Left lobe of liver (tissue), 2 donors: ENCODE results near the gene GDNF. TPM values are rescaled to one million over a fixed set of nuclear protein-coding genes. Genes with fewer than 3 reads are reported as not detected.
"Not testable (repeated sequence)": the region's sequence is repeated elsewhere in the genome, so short reads cannot be mapped to it uniquely, and the experiment has no call there.

ENCODE experiments used
- ATAC-seq: fragments of 200-7000 bp; cut with Tn5 transposase; one replicate; pipeline ENCODE4 v1.9.1; 2020; ENCODE audit warnings: mild to moderate bottlenecking, moderate library complexity
- DNase-seq: peaks from one replicate; pipeline ENCODE4 v3.0.0-alpha.2; 2020; ENCODE audit warnings: low spot score
- total RNA-seq: library from RNA; stranded (reverse); gene quantifications from one replicate; pipeline ENCODE4 v1.2.1, GENCODE V29; 2021
- donor health status: DM: no; HTN: no; CAD: no; lungs with moderate emphysema.
- donor health status: DM: no; HTN: yes; CAD: no.

The GDNF gene, protein sequence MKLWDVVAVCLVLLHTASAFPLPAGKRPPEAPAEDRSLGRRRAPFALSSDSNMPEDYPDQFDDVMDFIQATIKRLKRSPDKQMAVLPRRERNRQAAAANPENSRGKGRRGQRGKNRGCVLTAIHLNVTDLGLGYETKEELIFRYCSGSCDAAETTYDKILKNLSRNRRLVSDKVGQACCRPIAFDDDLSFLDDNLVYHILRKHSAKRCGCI
- 0.18 TPM for total RNA-seq

DNA sequence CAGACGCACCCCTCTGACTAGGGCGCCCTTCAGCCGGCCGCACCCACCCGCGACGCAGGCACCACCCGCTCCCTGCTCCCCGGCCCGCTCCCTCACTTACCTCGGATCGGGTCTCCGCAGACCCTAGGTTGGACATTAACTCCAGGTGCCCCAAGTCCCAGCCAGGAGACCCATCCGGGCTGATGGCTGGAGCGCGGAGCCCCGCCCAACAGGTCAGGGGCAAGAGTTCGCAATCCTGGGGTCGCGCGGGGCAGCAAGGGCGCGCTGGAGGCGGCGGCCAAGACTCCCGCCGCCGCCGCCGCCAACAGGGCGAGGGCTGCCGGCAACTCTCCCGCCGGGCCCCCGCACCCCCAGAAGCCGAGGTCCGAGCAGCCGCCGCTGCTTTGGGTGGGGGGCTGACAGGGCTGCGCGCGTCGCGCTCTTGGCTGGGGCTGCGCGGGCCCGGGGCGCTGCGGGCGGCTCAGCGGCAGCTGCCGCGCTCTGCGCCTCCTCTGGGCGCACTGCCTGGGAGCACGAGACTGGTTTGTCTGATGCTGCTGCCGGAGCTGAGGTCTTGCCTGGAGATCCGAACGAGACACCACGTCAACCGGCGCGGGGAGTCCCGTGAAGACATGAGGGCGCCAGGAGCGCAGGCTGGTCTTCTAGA, at the start of gene GDNF:
TSS of gene GDNF (minus strand) at position 635 of the 646 bp plus-strand sequence. CDS start 5,245 bp downstream, outside the sequence.
- ATAC-seq (peak; percentile 61), DNase-seq (peak; percentile 51)

DNA sequence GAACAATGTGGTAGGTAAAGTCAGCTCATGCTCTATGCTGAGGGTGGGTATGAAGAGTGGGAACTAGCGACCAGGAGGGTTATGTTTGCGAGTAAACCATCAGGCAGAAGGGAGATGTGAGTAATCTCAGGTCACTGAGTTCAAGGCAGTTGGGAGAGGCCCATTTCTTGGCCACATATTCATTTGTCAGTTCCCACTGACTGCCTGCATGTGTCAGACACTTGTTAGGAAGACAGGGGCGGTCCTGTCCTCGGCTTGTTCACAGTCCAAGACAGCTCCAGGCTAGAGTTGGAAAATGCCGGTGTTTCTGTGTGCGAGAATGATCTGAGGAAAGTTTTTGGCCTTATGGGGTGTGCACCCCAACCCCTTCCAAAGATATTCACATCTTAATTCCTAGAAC, 48.6 kb upstream of the GDNF start:
- no peak for ATAC-seq

DNA sequence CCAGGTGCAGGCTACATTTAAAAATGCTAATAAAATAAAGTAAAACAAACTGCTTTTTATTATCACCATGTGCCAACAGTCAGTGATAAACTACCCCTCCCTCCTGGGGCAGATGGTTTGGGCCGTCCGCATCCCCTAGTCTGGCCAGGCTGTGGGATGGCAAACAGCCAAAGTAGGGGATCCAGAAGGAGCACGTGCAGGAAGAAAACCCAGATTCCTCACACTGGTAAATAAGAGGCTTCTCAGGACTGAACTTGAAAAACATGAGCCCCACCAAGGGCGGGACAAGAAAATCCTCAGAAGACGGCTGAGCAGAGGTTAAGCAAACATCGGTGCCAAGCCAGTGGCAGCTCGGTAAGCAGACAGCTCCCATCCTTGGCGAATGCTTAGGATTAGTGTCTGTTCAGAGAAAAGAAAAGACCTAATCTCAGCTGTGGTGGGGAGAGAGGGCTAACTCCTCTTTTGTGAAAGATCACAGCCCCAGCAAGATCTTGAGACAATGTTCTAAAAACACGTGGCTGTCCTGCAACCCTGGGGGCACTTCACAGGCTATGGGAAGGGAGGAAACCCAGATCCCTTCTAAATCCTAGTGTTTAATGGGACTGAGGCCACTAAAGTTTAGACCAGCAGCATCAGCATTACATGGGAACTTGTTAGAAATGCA, 46.5 kb upstream of the GDNF start:
- ATAC-seq = no peak
- no peak for DNase-seq

More for the DNA sequence above, 48.6 kb upstream of the GDNF start:
- no peak for DNase-seq

DNA sequence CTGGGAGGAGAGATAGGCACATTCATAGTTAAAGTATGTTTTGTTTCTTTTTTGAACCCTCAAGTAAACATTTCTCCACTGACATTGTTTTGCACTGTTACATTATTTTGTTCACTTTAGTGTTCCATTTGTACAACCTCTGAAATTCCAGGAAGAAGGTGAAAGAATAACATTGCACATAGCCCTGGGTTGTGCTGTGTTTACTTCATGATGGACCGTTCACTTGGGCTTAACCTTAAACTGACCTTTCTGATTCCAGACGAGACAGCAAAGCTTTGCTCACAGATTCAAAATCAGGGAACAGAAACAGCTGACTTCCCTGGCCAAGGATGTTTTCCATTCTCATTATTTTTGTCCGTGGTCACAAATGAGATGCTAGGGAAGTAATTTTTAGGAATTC, 42.8 kb upstream of the GDNF start:
- ATAC-seq = peak; percentile 57
- no peak for DNase-seq

DNA sequence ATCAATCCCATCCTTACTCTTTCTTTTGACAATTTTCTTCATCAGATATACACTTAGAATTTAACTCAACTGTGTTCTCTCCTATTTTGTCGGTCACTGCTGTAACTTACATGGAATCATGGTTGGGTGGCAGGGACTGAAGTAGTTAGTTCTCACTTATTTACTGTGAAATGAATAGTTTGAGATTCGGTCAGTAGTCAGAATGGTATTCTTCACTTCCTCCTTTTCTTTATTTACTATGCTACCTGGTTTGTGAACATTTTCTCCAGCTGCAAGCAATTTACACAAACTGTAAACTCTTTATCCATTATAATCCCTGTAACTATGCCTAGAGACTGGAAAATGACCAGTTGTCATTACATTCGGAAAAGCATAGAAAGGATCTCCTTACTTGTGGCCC, 41.5 kb upstream of the GDNF start:
- no peak for ATAC-seq
- DNase-seq = no peak

DNA sequence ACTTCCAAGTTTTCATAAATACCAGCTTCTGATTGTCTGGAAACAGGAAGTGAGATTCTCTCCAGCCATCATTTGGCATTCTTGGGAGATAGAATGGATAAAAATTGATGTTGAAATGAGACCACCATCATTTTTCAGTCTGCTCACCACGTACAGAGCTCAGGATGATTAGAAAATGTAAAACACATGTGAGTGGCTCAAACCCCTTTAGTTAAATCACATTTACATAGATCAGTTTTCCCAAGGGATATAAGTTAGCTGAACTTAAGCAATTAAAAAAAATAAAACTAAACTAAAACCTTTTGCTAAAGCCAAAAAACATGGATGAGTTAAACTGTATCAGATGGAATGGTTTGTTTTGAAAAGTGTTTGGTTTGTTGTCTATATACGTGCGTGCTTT, 37.1 kb upstream of the GDNF start:
- DNase-seq = no peak
- no peak for ATAC-seq

DNA sequence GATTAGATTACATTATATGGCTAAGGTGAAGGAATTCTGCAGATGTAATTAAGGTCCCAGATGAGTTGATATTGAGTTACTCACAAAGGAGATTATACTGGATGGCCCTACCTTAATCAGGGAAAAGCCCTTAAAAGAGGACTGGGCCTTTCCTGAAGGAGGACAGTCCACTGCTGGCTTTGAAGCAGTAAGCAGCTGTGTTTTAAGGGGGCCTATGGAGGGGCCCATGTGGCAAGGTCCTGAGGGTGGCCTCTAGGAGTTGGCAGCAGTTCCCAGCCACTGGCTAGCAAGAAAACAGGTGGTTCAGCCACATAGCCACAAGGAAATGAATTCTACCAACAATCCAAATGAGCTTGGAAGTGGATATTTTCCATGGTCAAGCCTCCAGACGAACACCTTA, 36.4 kb upstream of the GDNF start:
- no peak for ATAC-seq

DNA sequence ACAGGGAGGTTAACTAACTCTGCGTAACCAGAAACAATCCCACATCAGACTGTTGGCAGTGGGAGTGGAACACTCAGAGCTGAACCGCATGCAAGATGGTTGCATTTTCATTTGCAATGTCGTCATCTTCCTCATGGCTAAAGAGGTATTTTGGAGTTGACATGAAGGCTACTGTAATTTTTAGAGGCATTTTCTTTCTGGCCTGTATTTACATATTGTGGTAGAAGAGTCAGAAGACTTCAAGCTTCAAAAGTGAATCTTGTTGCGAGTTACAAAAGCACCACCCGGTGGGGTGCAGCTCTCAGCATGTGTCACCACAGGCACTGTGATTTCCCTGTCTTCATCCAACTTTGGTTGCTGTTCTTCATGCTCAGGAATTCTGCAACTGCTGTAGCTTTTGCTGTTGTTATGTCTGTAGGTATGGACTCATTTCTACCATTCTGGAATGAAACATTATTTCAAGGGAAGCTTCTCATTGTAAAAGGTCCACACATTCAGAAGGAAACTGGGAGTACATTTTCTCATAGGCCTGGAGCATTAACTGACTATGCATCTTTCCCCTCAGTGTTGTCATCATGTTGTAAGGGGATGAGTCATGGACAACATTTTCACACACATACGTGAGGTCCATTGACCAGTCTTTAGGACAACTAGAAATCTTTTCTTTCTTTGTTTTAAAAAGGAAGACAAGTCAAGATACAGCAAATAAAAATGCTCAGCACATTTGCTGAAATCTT, 35.4 kb upstream of the GDNF start:
- no peak for DNase-seq

More for the DNA sequence above, 36.4 kb upstream of the GDNF start:
- no peak for DNase-seq

DNA sequence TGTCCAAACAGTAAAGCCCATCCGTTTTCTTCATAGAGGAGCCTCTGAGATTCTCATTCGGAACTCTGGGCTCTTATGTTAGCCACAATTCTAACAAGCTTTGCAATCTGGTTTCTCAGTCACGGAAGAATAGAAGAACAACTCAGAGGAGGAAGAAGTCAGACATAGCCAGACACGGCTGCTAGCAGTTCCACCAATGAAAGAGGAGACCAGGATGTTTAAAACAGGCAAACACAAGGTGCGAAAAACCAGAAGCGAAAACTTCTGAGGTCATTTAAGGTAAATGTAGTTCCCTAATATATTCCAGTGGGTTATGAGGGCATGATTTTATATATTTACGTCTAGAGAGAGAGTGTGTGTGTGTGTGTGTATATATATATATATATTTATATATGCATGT, 34.1 kb upstream of the GDNF start:
- ATAC-seq = no peak
- no peak for DNase-seq

More for the DNA sequence above, 35.4 kb upstream of the GDNF start:
- no peak for ATAC-seq

DNA sequence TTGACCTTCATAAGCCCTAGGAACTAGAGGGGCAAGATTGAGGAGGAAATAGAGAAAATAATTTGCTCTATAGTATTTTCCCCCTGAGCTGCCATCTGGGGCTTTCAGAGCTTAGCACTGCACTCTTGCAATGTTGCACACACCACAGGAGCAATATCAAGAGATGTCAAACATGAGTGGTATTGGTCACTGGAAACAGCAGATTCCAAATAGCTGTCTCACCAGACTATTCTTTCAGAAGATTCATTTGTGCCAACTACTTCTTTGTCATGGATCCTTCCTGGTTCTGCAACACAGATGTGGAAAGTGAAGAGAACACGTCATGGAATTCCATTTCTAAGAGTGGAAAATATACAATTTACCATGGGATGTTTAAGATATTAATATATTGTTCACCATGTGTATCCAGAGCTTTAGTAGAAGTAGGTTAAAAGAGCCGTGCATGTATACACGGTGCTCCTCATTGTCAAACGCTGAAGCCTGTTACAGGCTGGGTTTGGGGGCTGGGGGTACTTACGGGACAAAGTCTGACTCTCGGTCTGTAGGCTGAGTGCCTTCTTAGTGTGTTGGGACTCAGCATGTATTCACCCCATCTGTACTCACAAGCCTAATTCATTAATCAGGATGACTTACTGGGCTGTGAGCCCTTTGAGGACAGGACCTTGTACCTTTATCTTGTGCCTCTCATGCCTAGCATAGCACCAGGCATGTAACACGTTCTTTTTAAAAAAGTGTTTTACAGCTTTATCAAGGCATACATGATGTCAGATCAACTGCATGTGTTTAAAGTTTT, 31.4 kb upstream of the GDNF start:
- DNase-seq (no peak), ATAC-seq (no peak)

DNA sequence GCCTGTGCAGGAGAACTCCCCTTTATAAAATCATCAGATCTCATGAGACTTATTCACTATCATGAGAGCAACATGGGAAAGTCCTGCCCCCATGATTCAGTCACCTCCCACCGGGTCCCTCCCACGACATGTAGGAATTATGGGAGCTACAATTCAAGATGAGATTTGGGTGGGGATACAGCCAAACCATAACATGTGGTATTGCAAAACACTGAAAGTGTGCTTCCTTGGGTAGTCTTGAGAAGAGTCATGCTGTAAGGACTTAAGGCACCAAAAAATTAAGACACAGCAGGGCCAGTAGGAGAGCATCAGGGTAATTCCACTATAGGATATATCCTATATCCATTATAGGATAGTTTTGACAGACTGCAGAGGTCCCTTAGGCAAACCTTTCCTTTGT, 29.4 kb upstream of the GDNF start:
- DNase-seq (no peak), ATAC-seq (no peak)

DNA sequence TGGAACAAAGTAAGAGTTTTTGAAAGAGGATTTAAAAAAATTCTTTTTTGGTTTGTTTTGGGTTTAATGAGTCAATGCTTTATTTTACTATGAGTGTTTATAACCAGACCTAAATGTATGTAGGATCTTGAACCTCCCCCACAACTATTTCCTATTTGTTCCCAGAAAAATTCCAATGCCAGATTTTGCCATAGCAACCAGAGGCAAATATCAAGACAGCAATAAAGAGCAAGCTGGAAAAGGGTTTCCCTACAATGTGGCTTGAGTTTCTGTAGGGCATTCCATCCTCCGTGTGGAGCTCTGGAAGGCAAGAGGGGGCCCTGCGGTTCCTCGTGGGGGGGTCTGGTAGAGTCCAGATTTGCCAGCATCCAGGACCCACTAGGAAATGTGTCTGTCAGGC, 27.8 kb upstream of the GDNF start:
- ATAC-seq (no peak), DNase-seq (no peak)

DNA sequence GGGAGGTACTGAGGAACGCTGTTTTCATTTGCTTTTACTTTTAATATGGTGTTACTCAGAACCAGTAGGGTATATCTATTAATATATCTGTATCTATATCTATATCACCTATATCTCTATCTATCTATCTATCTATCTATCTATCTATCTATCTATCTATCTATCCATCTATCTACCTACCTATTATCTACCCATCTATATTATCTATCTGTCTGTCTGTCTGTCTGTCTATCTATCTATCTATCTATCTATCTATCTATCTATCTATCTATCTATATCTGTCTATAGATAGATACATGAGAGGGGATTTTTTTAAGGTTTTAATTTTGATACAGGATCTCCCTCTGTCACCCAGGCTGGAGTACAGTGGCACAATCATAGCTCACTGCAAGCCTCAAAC, 23.1 kb upstream of the GDNF start:
- not testable (repeated sequence) for ATAC-seq, DNase-seq

DNA sequence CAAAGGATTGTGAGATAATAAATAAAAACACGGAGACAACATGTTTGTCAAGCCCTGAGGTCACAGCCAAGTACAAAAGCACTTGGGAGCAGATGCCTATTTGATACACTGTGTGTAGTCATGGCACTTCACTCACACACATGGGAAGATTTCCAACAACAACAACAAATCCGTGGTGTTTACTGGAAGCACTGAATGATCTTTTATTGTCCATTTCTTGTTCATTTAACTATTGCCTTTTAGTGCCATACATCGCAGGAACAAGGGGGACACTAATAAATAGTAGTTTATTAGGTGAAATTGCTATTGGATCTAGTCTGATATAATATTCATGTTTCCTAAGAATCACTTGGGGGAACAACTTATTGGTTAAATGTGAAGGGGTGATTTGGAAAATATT, 20.4 kb upstream of the GDNF start:
- ATAC-seq = no peak
- DNase-seq = no peak

DNA sequence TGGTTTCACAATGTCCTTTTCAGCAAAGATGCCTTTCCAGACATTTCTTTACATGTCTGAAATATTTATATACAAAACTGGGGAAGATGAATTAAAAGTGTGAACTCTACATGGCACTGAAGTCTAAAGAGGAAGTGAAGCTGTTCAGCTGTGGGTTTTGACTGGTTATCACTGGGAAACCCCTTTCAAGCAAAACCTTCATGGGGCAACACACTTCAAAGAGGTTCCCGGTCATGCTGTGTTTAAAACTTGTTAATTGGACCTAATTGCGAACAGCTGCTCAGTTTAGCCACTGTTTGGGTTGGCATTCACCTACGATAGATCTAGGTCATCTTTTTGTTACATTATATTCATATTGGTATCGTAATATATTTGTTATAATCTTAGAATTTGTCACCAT, 20.0 kb upstream of the GDNF start:
- DNase-seq = no peak
- ATAC-seq = no peak

DNA sequence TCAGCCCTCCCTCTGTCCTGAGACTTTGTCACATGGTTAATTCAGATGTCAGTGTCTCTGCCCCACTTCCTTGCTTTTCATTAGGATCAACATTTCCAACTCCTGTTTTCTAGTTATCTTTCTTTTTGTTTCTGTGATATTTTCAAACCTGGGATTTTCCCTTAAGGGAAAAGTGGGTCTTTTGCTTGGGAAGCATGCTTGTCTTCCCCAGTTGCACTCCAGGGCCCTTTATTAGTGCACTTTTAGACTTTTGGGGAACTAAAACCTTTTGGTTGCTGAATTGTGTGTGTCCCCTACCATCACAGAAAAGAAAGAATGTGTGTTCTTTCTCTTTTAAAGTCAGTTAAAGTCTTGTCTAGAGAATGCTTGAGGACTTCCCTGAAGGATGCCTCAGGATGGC, 18.4 kb upstream of the GDNF start:
- DNase-seq (no peak), ATAC-seq (no peak)

DNA sequence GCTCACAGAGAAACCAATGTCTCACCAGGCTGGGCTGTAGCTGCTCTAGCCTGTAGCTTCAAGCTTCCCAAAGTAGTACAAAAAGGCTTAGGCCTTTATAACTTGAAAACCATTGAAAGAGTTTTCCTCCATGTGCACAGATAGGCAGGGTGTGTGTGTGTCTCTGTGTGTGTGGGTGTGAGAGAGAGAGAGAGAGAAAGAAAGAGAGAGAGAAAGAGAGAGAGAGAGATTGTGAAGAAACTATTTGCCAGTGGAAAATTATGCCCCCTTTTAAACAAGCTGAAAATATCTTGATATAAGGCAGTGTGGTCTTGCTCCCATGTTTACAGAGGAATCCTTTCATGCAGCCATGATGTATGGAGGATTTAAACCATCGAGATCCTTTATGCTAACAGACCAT, 17.9 kb upstream of the GDNF start:
- ATAC-seq = no peak
- DNase-seq = no peak

DNA sequence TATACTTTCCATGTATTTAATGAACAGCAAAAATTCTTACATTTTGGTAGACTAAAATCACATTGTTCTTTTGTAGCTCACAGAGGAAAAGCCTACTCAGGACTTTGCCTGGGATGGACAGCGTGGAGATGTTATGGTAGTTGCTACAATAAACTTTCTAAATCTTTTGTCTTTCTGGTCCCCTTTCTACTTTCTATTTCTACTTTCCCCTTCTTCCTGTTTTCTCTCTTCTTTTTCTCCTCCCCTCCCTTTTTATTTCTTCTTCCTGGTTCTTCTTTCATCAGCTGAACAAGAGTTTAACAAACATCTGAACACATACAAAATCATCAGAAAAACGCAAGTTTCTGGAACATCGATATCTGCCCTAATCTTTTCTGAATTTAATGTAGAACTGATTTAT, 15.6 kb upstream of the GDNF start:
- no peak for DNase-seq
- ATAC-seq = no peak

DNA sequence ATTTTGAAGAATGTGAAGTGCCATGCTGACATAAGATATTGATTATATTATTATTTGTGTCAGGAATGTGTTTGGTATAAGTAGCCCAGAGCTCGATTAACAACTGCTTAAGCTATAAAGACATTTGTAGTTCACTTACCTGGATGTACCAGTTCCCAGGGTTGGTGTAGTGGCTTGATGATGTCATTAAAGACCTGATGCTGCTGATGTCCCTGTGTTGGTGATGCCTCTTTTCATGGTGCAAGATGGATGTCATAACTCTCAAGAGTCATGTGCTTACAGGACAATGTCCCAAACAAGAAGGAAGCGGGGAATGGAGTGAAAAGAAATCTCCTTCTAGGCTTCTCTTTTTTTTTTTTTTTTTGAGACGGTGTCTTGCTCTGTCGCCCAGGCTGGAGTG, 11.5 kb upstream of the GDNF start:
- DNase-seq (no peak), ATAC-seq (no peak)

DNA sequence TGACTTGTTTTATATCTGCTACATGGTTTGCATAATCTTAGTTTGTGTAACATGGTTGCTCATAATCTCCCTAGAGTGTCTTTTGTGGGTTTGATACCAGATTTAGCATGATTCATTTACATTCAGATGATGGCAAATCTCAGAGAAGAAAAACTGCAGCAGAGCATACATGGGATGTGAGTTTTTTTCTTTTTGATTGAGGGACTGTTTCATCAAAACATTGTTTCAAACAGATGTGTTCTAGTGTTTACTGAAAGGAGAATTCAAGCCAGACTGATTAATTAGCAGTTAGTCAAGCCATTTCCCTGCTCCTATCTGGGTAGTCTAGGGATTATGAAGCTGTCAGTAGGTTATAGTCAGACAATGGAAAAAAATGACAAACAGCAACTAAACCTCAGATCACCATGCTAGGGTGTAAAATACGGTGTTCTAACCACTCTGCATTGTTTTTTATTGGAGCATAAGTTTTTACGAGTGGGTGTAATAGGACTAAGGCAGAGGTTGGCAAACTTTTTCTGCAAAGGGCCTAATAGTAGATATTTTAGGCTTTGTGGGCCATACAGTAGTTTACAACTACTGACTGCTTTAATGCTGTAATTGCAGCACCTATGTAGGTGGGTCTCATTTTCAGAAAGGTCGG, 10.5 kb upstream of the GDNF start:
- no peak for ATAC-seq
- no peak for DNase-seq
